Thoracic aorta (tissue), 2 donors: Measurements from ENCODE around the gene ABHD16B. TPM values are rescaled to one million over a fixed set of nuclear protein-coding genes. Genes with fewer than 3 reads are reported as not detected.
"Not testable (repeated sequence)": the region's sequence is repeated elsewhere in the genome, so short reads cannot be mapped to it uniquely, and the experiment has no call there.

Experiments
- ATAC-seq: fragments of 150-250 bp; one replicate; pipeline ENCODE4 v1.8.0; 2017; ENCODE audit warnings: low read depth; ENCODE audit not compliant: insufficient number of reproducible peaks, low FRiP score
- DNase-seq: peaks from one replicate; pipeline ENCODE4 v3.0.0-alpha.2; 2020; ENCODE audit warnings: low spot score
- H3K27ac ChIP-seq, 2 donors: fragments of 200-600 bp; sonication (generic); 1 replicate in 1 of 2; 2 replicates in 1 of 2; pipeline ENCODE4 v1.5.1; 2016; ENCODE audit warnings: mild to moderate bottlenecking in 2 of 2, moderate library complexity in 2 of 2
- H3K27me3 ChIP-seq: fragments of 200-600 bp; sonication (generic); replicated peaks from 2 replicates; pipeline ENCODE4 v1.6.0; 2016; ENCODE audit warnings: mild to moderate bottlenecking; ENCODE audit not compliant: insufficient read depth
- H3K36me3 ChIP-seq: fragments of 200-600 bp; sonication (generic); one replicate; pipeline ENCODE4 v1.5.1; 2016
- H3K4me1 ChIP-seq, 2 donors: fragments of 200-600 bp; sonication (generic); 1 replicate in 1 of 2; 2 replicates in 1 of 2; pipeline versions ENCODE4 v1.5.1 to v1.6.0; 2016; ENCODE audit warnings: low read depth in 2 of 2, mild to moderate bottlenecking in 1 of 2; ENCODE audit not compliant: control insufficient read depth in 1 of 2
- H3K4me3 ChIP-seq: fragments of 200-600 bp; sonication (generic); 2 replicates; pipeline ENCODE4 v1.5.1; 2016; ENCODE audit warnings: mild to moderate bottlenecking
- H3K9me3 ChIP-seq: fragments of 200-600 bp; sonication (generic); 2 replicates; pipeline ENCODE4 v1.5.1; 2016
- total RNA-seq, 2 donors: library from RNA; depleted of rRNA; stranded (reverse); fragments of >200 nt; gene quantifications; one replicate each; pipeline versions ENCODE4 v1.1.0 to v1.2.3, GENCODE V29; 2016
- TF ChIP-seq, protein P1 (sequence below): fragments of 200-600 bp; sonication (generic); IDR thresholded peaks from one replicate; pipeline ENCODE4 v1.5.1; 2019; ENCODE audit warnings: antibody characterized with exemption

The ABHD16B gene
- total RNA-seq, 2 donors from 2014 or later = not detected

DNA sequence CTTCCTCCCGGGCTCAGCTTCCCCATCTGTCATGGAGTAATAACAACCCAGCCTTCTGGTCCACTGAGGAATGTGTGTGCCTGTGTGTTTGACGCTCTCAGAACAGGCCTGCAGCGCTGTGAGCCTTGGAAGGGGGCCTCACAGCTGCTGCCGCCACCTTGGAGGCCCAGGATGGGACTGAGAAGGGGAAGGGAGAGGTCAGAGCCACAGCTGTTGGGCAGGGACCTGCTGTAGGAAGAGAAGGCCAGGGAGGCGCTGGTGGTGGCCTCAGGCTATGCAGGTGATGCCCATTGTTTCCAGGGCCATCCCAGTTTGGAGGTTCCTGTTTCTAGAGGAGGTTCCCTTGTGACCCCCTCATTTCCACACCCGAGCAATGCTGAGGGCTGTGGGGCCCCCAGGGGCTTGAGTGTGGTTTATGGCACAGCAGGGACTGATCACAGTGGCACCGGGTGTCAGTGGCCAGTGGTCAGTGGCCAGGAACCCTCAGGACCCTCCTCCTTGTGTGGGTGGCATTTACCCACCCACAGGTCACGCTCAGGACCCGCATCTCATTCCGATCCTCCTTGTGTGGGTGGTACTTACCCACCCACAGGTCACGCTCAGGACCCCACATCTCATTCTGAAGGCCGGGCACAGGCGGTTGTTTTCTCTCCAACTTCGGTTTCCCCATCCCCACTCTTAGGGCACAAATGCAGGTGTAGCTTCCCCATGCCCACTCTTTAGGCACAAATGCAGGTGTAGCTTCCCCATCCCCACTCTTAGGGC, 17.8 kb downstream of the ABHD16B start:
- ATAC-seq = no peak
- Histone ChIP-seq H3K27me3 (no peaks in the 10 kb centered on the region), H3K4me1 (no peaks in the 10 kb centered on the region), H3K27ac (no peak overlapping the region), H3K36me3 (peaks cover 58% of the 10 kb centered on the region), H3K4me3 (no peak overlapping the region), H3K9me3 (no peaks in the 10 kb centered on the region)
- TF ChIP-seq, protein P1, sequence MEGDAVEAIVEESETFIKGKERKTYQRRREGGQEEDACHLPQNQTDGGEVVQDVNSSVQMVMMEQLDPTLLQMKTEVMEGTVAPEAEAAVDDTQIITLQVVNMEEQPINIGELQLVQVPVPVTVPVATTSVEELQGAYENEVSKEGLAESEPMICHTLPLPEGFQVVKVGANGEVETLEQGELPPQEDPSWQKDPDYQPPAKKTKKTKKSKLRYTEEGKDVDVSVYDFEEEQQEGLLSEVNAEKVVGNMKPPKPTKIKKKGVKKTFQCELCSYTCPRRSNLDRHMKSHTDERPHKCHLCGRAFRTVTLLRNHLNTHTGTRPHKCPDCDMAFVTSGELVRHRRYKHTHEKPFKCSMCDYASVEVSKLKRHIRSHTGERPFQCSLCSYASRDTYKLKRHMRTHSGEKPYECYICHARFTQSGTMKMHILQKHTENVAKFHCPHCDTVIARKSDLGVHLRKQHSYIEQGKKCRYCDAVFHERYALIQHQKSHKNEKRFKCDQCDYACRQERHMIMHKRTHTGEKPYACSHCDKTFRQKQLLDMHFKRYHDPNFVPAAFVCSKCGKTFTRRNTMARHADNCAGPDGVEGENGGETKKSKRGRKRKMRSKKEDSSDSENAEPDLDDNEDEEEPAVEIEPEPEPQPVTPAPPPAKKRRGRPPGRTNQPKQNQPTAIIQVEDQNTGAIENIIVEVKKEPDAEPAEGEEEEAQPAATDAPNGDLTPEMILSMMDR = no peak
- DNase-seq = no peak

GRCh38 chr20:63880901-63881300, 19.6 kb downstream of the ABHD16B start:
- not testable (repeated sequence) for H3K27ac ChIP-seq, DNase-seq, H3K9me3 ChIP-seq, ATAC-seq, H3K4me3 ChIP-seq, H3K4me1 ChIP-seq, H3K27me3 ChIP-seq
- H3K36me3 ChIP-seq = peaks cover 51% of the 10 kb centered on the region

- Histone ChIP-seq H3K4me3 (no peak overlapping the region), H3K27ac (no peak overlapping the region), H3K4me1 (no peaks in the 10 kb centered on the region), H3K9me3 (no peaks in the 10 kb centered on the region), H3K27me3 (no peaks in the 10 kb centered on the region), H3K36me3 (peaks cover 45% of the 10 kb centered on the region)
- no peak for DNase-seq
- ATAC-seq = no peak
- TF ChIP-seq, protein P1 = no peak
Measured at GRCh38 chr20:63881451-63882226, 20.3 kb downstream of the ABHD16B start.

- H3K27ac ChIP-seq = no peak overlapping the region
- peaks cover 43% of the 10 kb centered on the region for H3K36me3 ChIP-seq
- no peak overlapping the region for H3K4me3 ChIP-seq
- TF ChIP-seq, protein P1 = no peak
- no peaks in the 10 kb centered on the region for H3K4me1 ChIP-seq
- H3K27me3 ChIP-seq = no peaks in the 10 kb centered on the region
- no peak for ATAC-seq
- H3K9me3 ChIP-seq = no peaks in the 10 kb centered on the region
- DNase-seq = no peak
Measured at GRCh38 chr20:63882257-63883200, 21.2 kb downstream of the ABHD16B start.

DNA sequence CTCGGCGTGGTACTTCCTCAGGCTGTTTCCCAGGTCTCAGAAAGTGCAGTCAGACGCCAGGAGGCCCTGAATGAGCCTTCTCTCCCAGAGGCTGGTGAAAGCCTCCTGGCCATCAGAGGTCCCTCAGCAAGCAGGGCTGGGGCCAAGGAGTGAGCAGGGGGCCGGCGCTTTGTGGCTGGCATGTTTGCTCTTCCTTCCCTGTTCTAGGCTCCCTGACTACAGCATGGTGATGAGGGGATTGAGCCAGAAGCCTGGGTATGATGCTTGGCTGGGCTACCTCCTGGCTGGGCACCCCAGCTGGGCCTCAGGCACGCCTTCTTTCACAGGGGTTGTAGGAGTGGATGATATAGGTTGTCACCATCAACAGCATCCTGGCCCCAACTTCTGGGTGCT, 21.9 kb downstream of the ABHD16B start:
- no peak for DNase-seq
- Histone ChIP-seq H3K4me1 (no peaks in the 10 kb centered on the region), H3K9me3 (no peaks in the 10 kb centered on the region), H3K4me3 (no peak overlapping the region), H3K27me3 (no peaks in the 10 kb centered on the region), H3K27ac (no peak overlapping the region), H3K36me3 (peaks cover 42% of the 10 kb centered on the region)
- ATAC-seq = no peak
- TF ChIP-seq, protein P1 = no peak
